Fibroblast of skin of left quadriceps (primary cell): ENCODE data around the gene LIMCH1.
"Not testable (repeated sequence)": the region's sequence is repeated elsewhere in the genome, so short reads cannot be mapped to it uniquely, and the experiment has no call there.

Experiments
- DNase-seq, 2 experiments: peaks; one replicate each; pipeline ENCODE4 v3.0.0-alpha.2; 2013; ENCODE audit warnings: low read depth in 2 of 2

The LIMCH1 gene

GRCh38 chr4:41538017-41538733 is at the start of gene LIMCH1:
TSS of gene LIMCH1 (plus strand) at chr4:41538157. CDS start at chr4:41605996, 67,839 bp downstream.
- DNase-seq: no peak

GRCh38 chr4:41491081-41491576 is 46.8 kb upstream of the LIMCH1 start:
- not testable (repeated sequence) for DNase-seq

GRCh38 chr4:41496977-41497376 is 41.0 kb upstream of the LIMCH1 start:
- no peak for DNase-seq

GRCh38 chr4:41498177-41498576 is 39.8 kb upstream of the LIMCH1 start:
- DNase-seq: no peak

- DNase-seq: no peak
These were observed 33.7 kb upstream of the LIMCH1 start for GRCh38 chr4:41504167-41504818.

- no peak for DNase-seq
These were observed 32.7 kb upstream of the LIMCH1 start for GRCh38 chr4:41505161-41505661.

- DNase-seq: peak in 1 of 2 experiments; percentile 14
These were observed 31.8 kb upstream of the LIMCH1 start for GRCh38 chr4:41506130-41506529.

- peak in 1 of 2 experiments; percentile 20 for DNase-seq
These were observed 30.5 kb upstream of the LIMCH1 start for GRCh38 chr4:41507291-41507947.

GRCh38 chr4:41509451-41509866 is 28.5 kb upstream of the LIMCH1 start:
- no peak for DNase-seq

- DNase-seq: no peak
These were observed 27.8 kb upstream of the LIMCH1 start for GRCh38 chr4:41510179-41510578.

- DNase-seq: no peak
These were observed 25.8 kb upstream of the LIMCH1 start for GRCh38 chr4:41512136-41512535.

GRCh38 chr4:41512596-41512995 is 25.4 kb upstream of the LIMCH1 start:
- DNase-seq: no peak

GRCh38 chr4:41514169-41514568 is 23.8 kb upstream of the LIMCH1 start:
- no peak for DNase-seq

- DNase-seq: no peak
These were observed 23.0 kb upstream of the LIMCH1 start for GRCh38 chr4:41514766-41515481.

GRCh38 chr4:41517121-41517520 is 20.8 kb upstream of the LIMCH1 start:
- no peak for DNase-seq

- DNase-seq: no peak
These were observed 20.2 kb upstream of the LIMCH1 start for GRCh38 chr4:41517747-41518146.

- DNase-seq: no peak
These were observed 13.5 kb upstream of the LIMCH1 start for GRCh38 chr4:41524425-41524824.

- DNase-seq: peak; percentile 85
These were observed 12.8 kb upstream of the LIMCH1 start for GRCh38 chr4:41525129-41525528.

GRCh38 chr4:41526628-41527027 is 11.3 kb upstream of the LIMCH1 start:
- DNase-seq: no peak

- peak in 1 of 2 experiments; percentile 22 for DNase-seq
These were observed 9.3 kb upstream of the LIMCH1 start for GRCh38 chr4:41528512-41529205.

GRCh38 chr4:41530741-41531140 is 7.2 kb upstream of the LIMCH1 start:
- no peak for DNase-seq
